GM18858 (cell line): ENCODE results near the gene BBS5.

Source experiments
- ATAC-seq: cut with Tn5 transposase; IDR thresholded peaks from one replicate; pipeline ENCODE4 v1.9.1; 2021; ENCODE audit not compliant: unreplicated experiment

The BBS5 gene

DNA sequence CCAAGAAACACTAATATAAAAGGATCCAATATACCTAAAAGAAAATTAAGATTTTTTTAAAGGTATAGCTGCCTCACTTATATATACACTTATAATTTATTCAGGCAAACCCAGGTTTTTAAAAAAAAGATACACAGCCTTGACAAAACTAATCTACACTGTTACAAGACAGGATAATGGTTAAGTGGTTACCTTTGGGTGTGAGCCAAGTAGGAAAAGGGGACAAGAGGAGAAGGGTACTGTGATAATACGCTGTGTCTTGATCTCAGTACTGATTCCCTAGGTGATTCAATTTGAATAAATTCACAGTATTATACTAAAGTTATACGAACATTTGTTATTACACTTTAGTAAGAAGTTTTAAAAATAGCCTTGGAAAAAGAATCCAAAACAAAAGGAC is 60.9 kb downstream of the BBS5 start:
- ATAC-seq = no peak

DNA sequence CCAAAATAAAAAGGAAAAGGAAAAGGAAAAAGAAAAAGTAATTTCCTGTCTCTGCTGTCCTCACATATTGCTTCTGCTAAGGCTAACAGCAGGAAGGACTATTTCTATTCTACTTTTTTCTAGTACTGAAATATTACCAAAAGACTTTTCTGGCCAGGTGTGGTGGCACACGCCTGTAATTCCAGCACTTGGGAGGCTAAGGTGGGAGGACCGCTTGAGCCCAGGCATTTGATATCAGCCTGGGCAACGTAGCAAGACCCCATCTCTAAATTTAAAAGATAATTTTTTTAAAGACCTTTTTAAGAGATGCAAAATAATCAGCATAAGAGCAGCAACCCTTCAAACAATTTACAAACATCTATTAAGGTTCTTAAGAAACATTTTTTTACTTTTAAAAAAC is 63.1 kb downstream of the BBS5 start:
- ATAC-seq = no peak

GRCh38 chr2:169546756-169547155 is 67.5 kb downstream of the BBS5 start:
- no peak for ATAC-seq
